Keratinocyte (primary cell): ENCODE results near the gene DDR2.

Experiments used
- CTCF ChIP-seq, 3 experiments: IDR thresholded peaks in 1 of 3; conservative IDR thresholded peaks in 1 of 3; optimal IDR thresholded peaks in 1 of 3; 2 replicates in 2 of 3; 3 replicates in 1 of 3; pipeline versions ENCODE3 to v1.5.1; 2011; ENCODE audit warnings: low read length in 3 of 3, mild to moderate bottlenecking in 3 of 3, moderate library complexity in 2 of 3, control low read depth in 1 of 3, inconsistent platforms in 1 of 3; ENCODE audit not compliant: insufficient read depth in 2 of 3; ENCODE audit errors: extremely low read depth in 1 of 3
- EZH2 ChIP-seq: IDR thresholded peaks from one replicate; pipeline ENCODE4 v1.6.1; 2012; ENCODE audit warnings: inconsistent platforms, mild to moderate bottlenecking, low read length, moderate library complexity

GRCh38 chr1:162621256-162621655, 11.0 kb upstream of the DDR2 start:
- TF ChIP-seq CTCF (optimal IDR thresholded peaks at IDR 0.05 in 1 of 3, IDR thresholded peaks at IDR 0.05 in 1 of 3, conservative IDR thresholded peaks at IDR 0.05 in 1 of 3; ENCODE audit: extremely low read depth in 1 of 3, insufficient read depth in 2 of 3, low read length in 3 of 3) (no peak), EZH2 (no peak)
